K562 (cell line): ENCODE data around the gene AIDA. TPM values are rescaled to one million over a fixed set of nuclear protein-coding genes. Genes with fewer than 3 reads are reported as not detected.

Source experiments
- GTF2F1 ChIP-seq: IDR thresholded peaks from 2 replicates; pipeline ENCODE4 v1.6.1; 2011; ENCODE audit warnings: low read depth, low read length, improper control_type of control experiment
- GTF3C2 ChIP-seq: IDR thresholded peaks from 3 replicates; pipeline ENCODE4 v1.6.1; 2011; ENCODE audit warnings: borderline replicate concordance, mild to moderate bottlenecking, moderate library complexity; ENCODE audit not compliant: insufficient read length; ENCODE audit errors: extremely low read depth
- MAFK ChIP-seq: IDR thresholded peaks from 2 replicates; pipeline ENCODE4 v1.6.1; 2011; ENCODE audit warnings: low read length, improper control_type of control experiment
- MCM7 ChIP-seq, 2 experiments: fragments of 450-650 bp; IDR thresholded peaks; 2 replicates each; pipeline ENCODE4 v1.6.1; 2016 to 2018
- NELFE ChIP-seq: IDR thresholded peaks from 2 replicates; pipeline ENCODE4 v1.6.1; 2011; ENCODE audit warnings: mild to moderate bottlenecking; ENCODE audit not compliant: insufficient read depth, insufficient read length
- RUNX1 ChIP-seq: sonication (generic); IDR thresholded peaks from 2 replicates; pipeline ENCODE4 v1.6.1; 2016; ENCODE audit warnings: antibody characterized with exemption, low read depth
- SAFB2 ChIP-seq: fragments of 200-400 bp; formaldehyde crosslinking; IDR thresholded peaks from 2 replicates; pipeline ENCODE4 v1.6.1; 2018; ENCODE audit warnings: borderline replicate concordance, low read length, low read depth, moderate library complexity; ENCODE audit not compliant: severe bottlenecking
- SIRT6 ChIP-seq: IDR thresholded peaks from one replicate; pipeline ENCODE4 v1.6.1; 2012; ENCODE audit warnings: low read depth, mild to moderate bottlenecking, control low read depth, inconsistent platforms, low read length, moderate library complexity
- SRSF7 ChIP-seq: fragments of 200-400 bp; formaldehyde crosslinking; optimal IDR thresholded peaks from 2 replicates; pipeline ENCODE3; 2017; ENCODE audit warnings: mild to moderate bottlenecking, low read depth, low read length
- TAF1 ChIP-seq: IDR thresholded peaks from 2 replicates; pipeline ENCODE4 v1.6.1; 2011; ENCODE audit warnings: mild to moderate bottlenecking, low read length, moderate library complexity; ENCODE audit not compliant: insufficient read depth, control insufficient read depth, severe bottlenecking; ENCODE audit errors: extremely low read depth
- U2AF2 ChIP-seq: fragments of 200-400 bp; formaldehyde crosslinking; optimal IDR thresholded peaks from 2 replicates; pipeline ENCODE3; 2017; ENCODE audit warnings: low read depth, mild to moderate bottlenecking, low read length
- ZNF518B ChIP-seq: fragments of 250-450 bp; sonication (Bioruptor Pico); IDR thresholded peaks from 2 replicates; pipeline ENCODE4 v1.5.0; 2021; ENCODE audit warnings: mild to moderate bottlenecking, moderate library complexity
- polyA plus RNA-seq, 8 experiments: library from polyadenylated mRNA; depleted of rRNA in 4 of 8; stranded (reverse) in 5 of 8; unstranded in 3 of 8; fragments of >200 nt; fragmentation: Nextera tagmentation in 2 of 8; fragmentation: Illumina TruSeq in 1 of 8; extraction: Ambion mirVana in 2 of 8; extraction: Trizol in 1 of 8; gene quantifications; 2 replicates each; pipeline versions ENCODE4 v1.2.1 to v1.2.3, GENCODE V29; 2011 to 2014; ENCODE audit warnings: inconsistent platforms in 1 of 8, missing spikeins in 1 of 8
- total RNA-seq, 7 experiments: library from RNA; depleted of rRNA in 6 of 7; stranded (reverse); fragments of >200 nt in 6 of 7; fragmentation: Illumina TruSeq in 2 of 7; extraction: Trizol in 2 of 7; gene quantifications; 2 replicates each; pipeline versions ENCODE4 v1.2.1 to v1.2.3, GENCODE V29; 2011 to 2021; ENCODE audit warnings: low replicate concordance in 1 of 7

The AIDA gene
- total and polyA plus RNA-seq, 9 of the 15 experiments (the other 6 are each of a cell fraction or from before 2014, with no cell fraction given), result 18.2 to 77.9 (median 24.9) TPM

GRCh38 chr1:222680080-222680479, 32.2 kb downstream of the AIDA start (continued):
- no peak for TF ChIP-seq U2AF2
- TF ChIP-seq TAF1, result no peak
- TF ChIP-seq ZNF518B, result no peak
- TF ChIP-seq MCM7 (IDR thresholded peaks at IDR 0.05), result no peak
- TF ChIP-seq GTF2F1, result no peak
- no peak for TF ChIP-seq RUNX1
- TF ChIP-seq NELFE, result no peak
- no peak for TF ChIP-seq SIRT6
- no peak for TF ChIP-seq MAFK
- TF ChIP-seq GTF3C2, result no peak
- TF ChIP-seq SRSF7, result no peak
- TF ChIP-seq SAFB2, result no peak
